GM19463 (cell line): ENCODE data around the gene ITGA5.

Experiments used
- ATAC-seq: cut with Tn5 transposase; IDR thresholded peaks from one replicate; pipeline ENCODE4 v1.9.1; 2021; ENCODE audit warnings: mild to moderate bottlenecking, moderate library complexity; ENCODE audit not compliant: unreplicated experiment

ITGA5 gene

GRCh38 chr12:54374562-54375258 is 44.4 kb downstream of the ITGA5 start:
- ATAC-seq: no peak

DNA sequence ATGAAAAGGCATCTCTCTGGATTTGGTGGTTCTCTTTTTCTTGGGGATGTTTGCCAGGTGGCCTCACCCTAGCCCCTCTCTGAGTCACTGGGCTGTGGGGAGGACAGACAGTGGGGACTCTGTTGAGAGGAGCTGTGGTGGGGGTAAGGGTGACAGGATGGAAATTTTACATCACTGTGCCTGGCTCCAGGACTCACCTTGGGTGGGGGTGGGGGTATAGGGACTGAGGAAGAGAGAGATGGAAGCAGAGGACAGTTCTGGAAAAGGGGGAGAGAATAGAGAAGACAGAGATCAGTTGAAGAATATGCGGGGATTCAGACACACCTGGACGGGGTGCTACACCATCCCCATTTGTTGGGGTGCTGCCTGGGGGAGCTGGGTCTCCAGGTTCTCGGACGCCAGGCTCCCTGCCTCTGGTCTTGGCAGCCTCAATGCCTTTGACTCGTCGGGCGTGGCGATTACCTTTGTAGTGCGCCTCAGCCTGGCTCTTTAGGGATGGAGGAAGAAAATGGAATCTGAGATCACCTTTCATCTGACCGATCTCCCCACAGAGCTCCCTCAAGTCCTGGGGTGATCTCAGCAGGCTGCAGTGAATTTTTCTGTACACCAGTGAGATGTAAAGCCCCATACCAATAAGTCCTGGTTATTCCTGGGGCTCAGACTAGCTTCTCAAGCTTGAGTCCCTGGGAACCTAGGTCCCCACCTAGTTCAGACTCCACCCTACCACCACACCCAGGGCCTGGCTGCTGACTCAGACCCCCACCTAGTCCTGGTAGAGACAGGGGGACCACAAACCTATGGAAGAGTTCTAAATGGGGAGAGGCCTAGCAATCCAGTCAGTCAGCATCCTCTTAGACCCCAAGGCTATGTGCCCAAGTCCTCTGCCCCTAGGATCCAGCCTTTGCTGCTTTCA is 45.2 kb downstream of the ITGA5 start:
- no peak for ATAC-seq

DNA sequence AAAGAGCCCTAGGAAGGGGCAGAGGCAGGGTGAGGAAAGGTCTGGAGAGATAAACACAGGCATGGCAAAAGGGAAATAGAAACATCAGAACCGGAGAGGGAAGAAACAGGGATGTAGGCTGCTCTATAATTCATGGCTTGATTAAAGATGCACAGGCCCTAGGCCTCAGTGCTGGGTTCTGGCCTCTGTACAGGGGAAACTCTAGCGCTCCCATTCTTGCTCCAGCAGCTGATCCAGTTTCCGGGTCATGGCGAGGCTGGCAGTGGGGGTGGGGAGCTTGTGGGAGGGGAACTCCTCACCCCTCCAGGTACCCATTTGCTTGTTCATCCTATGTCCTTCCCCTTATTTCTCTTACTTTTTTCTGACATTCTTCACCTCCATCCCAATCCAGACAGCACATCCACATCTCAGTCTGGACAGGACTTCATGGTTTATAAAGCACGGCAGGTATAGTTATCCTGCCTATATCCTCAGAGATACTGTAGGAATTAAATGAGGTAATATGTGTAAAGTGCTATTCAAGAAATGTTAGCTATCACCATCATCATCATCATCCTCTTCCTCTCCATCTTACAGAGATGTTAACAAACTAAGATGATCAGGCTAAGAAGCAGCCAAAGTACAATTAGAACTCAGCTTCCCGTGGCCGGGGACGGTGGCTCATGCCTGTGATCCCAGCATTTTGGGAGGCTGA is 46.8 kb downstream of the ITGA5 start:
- ATAC-seq: no peak

- no peak for ATAC-seq
Measured at GRCh38 chr12:54371328-54372112, 47.5 kb downstream of the ITGA5 start.

- ATAC-seq: no peak
Measured at GRCh38 chr12:54370171-54370730, 48.8 kb downstream of the ITGA5 start.

DNA sequence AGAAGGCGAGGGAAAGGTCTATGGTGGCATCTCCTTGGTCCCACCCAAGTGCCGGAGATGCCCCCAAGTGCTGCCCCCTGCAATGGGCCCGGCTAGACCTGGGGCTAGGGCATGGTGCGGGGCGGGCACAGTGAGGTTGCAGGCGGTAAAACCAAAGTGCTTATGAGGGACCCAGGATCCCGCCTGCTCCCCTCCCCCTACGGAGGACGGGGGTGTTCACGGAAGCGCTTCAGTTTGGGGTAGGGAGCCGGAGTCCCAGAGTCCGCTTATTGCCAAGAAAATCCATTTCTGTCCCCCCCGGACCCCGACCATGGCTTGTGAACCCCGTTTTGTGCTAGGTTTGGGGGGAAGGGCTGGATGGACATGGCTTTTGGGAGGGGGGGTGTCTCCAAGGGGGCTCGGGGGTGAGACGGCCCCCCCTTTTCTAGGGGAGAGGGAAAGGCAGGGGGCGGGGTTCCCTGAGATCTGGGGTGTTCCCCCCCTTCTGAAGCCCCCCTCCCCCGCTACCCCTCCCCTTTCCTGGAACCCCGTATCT is 49.4 kb downstream of the ITGA5 start:
- no peak for ATAC-seq

- ATAC-seq: peak; percentile 75
Measured at GRCh38 chr12:54368709-54369596, 50.1 kb downstream of the ITGA5 start.

- peak; percentile 4 for ATAC-seq
Measured at GRCh38 chr12:54368025-54368708, 50.9 kb downstream of the ITGA5 start.

DNA sequence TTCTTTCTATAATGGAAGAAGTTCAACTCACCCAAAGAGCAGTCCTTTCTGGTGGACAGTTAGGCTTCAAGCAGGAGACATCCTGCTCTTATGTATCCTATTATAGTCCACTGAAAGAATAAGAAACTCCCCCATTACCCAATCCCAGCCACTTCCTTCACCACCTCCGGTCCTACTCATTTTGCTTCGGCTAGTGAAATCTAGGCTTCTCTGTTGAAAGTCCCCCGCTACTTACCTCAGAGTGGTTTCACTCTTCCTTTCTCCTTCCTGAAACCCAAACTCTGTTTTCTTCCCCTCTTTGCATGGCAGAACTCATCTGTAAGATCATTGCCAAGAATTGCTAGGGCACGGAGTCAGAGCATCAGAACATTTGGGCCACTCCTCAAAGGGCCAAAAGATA is 54.7 kb downstream of the ITGA5 start, which contains the start of gene GPR84:
Gene GPR84, minus strand, starts transcription at position 74 of the 400 bp plus-strand sequence. CDS start 635 bp downstream, outside the sequence.
- peak; percentile 60 for ATAC-seq

- ATAC-seq: no peak
Measured at GRCh38 chr12:54363618-54364017, 55.4 kb downstream of the ITGA5 start.

DNA sequence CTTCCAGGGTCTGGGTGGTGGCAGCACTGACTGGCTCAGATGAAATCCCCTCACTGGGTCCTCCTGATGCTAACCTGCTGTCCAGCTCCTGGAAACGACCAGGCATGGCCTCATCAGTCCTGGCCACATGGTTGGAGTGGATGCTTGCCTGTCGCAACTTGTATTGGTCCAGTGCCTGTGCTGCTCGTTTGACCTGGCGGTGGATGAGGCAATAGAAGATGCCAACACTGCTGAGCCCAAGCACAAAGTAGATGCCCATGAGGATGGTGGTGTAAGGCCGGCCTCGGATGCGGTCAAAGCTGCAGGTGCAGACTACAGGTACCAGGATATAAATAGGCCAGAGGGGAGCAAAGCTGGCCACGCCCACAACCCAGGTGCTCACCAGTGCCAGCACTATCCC is 56.0 kb downstream of the ITGA5 start:
- ATAC-seq: no peak

GRCh38 chr12:54360717-54361456 is 58.2 kb downstream of the ITGA5 start:
- ATAC-seq: no peak

DNA sequence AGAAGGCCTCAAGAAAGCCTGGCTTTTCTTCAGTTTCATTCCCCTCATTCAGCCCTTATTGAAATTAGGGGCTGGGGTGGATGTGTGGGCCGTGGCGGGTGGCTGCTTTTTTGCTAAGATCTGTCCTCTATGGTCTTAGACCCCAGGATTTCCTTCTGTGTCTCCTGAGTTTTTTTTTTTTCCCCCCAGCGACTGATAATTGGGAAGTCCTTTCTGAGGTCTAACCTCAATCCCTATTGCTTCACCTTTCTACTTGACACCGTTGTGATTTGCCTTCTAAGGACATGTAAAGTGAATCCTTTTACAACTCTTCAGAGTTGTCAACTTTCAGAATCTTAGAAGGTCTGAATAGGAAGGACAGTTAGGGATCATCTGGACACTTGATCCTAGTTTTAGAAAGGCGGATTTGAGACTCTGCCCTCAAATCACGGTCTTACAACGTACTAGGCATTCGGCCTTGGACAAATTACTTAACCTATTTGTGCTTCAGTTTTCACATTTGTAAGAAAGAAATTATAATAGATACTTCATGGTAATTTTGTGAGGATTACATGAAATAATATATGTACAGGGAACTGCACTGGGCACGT is 59.2 kb downstream of the ITGA5 start:
- ATAC-seq: no peak

GRCh38 chr12:54358945-54359761 is 59.9 kb downstream of the ITGA5 start:
- peak; percentile 96 for ATAC-seq

DNA sequence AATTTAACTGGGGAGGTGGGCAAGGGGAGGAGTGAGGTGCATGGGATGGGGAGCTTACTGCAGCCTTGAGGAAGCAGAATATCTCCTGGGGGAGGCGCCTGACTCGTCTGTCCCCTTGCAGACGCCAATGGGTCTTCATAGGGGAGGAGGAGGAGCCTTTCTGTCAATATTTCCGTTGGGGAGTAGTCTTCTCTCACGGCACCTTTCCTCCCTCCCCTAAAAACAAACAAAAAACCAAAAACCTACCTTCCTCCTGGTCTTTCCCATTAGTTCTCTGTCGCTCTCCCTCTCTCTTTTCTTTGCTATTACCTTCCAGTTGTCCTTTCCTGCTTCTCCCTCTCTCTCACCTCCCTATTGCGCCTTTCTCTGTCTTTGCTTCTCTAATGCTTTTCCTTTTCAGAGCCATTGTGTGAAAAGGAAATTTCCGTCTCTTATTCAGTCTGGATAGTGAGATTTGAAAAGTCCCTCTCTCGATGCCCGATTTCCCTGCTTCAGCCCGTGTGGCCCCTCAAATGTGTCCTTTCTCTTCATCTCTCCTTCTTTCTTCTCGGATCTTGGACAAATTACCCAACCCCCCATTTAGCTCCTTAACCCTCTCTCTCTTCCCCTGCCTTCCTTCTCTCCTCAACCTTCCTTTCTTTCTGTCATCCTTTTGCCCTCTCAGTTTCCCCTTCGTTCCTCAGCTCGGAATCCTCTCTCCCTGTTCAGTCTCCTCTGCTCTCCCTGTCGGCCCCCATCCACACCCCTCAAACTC is 60.7 kb downstream of the ITGA5 start:
- ATAC-seq: no peak
